Activated naive CD4-positive, alpha-beta T cell treated with anti-CD3 and anti-CD28 coated beads, Interleukin-2, amount 50 U/mL, for 24 hours (primary cell): Measurements from ENCODE around the gene TCAP.
A peak's percentile ranks its signal among the peaks of the same experiment; 100 is the strongest.

Experiments
- H3K27ac Mint-ChIP-seq: one replicate; pipeline ENCODE4 v1.8.0; 2021; ENCODE audit warnings: mild to moderate bottlenecking, mixed read lengths
- H3K27me3 Mint-ChIP-seq: one replicate; pipeline ENCODE4 v1.8.0; 2021; ENCODE audit warnings: mixed read lengths
- H3K36me3 Mint-ChIP-seq: one replicate; pipeline ENCODE4 v1.8.0; 2021; ENCODE audit warnings: mixed read lengths
- H3K4me1 Mint-ChIP-seq: one replicate; pipeline ENCODE4 v1.8.0; 2021; ENCODE audit warnings: mixed read lengths
- H3K4me3 Mint-ChIP-seq: one replicate; pipeline ENCODE4 v1.8.0; 2021; ENCODE audit warnings: mild to moderate bottlenecking, mixed read lengths
- H3K9me3 Mint-ChIP-seq: one replicate; pipeline ENCODE4 v1.8.0; 2021; ENCODE audit warnings: mixed read lengths

TCAP gene

DNA sequence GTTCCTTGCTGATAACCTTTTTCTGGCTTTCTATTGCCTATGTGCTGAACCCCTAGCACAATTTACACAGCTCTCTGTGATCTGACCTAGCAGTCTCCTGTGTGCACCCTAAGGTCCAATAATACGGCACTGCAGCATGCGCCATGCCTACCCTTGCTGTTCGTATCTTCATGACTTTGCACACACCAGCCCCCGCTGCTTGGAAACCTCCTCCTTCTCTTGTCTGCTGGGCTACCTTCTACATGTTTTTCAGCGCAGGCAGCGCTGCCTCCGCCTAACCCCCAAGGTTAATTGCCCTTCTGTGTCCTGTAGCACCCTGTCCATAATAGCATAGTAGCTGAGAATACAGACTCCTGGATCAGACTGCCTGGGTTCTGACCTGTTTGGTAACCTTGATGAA is 26.8 kb upstream of the TCAP start:
- Mint-ChIP-seq H3K27me3 (no peaks in the 10 kb centered on the region), H3K36me3 (peaks cover 4% of the 10 kb centered on the region), H3K4me1 (peaks cover 71% of the 10 kb centered on the region), H3K9me3 (no peaks in the 10 kb centered on the region), H3K4me3 (peak overlapping the region; percentile 98), H3K27ac (peak overlapping the region; percentile 96)

DNA sequence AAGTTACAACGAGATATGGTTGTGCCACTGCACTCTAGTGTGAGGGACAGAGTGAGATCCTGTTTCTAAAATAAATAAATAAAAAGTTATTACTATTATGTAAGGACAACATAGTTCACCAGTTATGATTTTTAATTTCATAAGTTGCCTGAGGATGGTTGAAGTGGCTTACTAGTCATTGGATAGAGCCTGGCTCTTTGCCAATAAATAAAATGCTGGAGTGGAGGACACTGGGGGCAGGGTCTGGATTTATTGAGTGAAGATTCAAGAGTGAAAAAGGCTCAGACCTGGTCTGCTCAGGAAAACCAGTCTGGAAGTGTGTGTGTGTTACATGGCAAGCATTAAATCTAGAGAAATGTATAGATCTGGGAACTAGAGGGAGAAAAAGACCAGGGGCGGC is 26.1 kb upstream of the TCAP start:
- H3K9me3 Mint-ChIP-seq = no peaks in the 10 kb centered on the region
- H3K27ac Mint-ChIP-seq = no peak overlapping the region
- H3K4me3 Mint-ChIP-seq = peak overlapping the region; percentile 98

DNA sequence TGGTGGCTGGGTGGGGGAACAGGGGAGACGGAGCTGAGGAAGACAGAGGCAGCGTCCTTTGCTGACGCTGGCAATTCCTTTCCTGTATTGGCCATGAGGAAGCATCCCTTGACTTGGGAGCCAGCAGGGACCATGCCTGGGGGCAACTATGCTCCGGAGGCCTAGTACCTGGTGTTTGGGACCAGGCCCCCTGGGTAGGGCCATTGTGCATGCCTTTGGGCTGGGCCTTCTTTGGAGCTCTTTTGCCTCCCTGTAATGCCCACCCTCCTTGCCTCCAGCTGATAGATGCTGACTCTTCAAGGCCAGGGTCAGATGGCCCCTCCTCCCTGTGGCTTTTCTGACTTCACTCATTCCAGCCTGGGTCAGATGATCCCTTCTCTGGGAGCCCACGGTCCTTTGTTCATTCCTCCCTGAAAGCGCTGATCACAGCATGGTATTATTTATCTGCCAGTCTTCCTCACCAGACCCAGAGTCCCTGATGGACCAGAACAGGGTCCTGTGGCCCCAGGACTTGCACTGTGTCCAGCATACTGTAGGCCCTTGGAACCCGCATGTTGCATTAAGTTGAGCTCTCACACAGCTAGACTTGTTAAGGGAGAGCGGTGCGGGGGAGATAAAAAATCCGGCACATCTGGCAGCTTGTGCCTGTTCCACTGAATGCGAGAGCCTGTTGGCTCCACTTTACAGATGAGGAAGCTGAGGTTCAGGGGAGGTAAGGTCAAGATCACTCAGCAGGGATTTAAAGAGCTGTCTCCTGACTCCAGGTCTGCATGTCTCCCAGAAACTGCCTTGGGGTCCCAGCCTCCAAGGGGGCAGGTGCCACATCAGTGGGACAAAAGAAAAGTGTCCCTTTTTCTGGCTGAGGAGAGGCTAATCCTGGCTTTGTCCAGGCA is 25.3 kb upstream of the TCAP start:
- Mint-ChIP-seq H3K4me3 (peak overlapping the region; percentile 98), H3K36me3 (peaks cover 4% of the 10 kb centered on the region), H3K27me3 (no peaks in the 10 kb centered on the region), H3K27ac (no peak overlapping the region), H3K4me1 (peaks cover 80% of the 10 kb centered on the region), H3K9me3 (no peaks in the 10 kb centered on the region)

More for the DNA sequence above, 26.1 kb upstream of the TCAP start:
- Mint-ChIP-seq H3K27me3 (no peaks in the 10 kb centered on the region), H3K36me3 (peaks cover 4% of the 10 kb centered on the region), H3K4me1 (peaks cover 78% of the 10 kb centered on the region)

DNA sequence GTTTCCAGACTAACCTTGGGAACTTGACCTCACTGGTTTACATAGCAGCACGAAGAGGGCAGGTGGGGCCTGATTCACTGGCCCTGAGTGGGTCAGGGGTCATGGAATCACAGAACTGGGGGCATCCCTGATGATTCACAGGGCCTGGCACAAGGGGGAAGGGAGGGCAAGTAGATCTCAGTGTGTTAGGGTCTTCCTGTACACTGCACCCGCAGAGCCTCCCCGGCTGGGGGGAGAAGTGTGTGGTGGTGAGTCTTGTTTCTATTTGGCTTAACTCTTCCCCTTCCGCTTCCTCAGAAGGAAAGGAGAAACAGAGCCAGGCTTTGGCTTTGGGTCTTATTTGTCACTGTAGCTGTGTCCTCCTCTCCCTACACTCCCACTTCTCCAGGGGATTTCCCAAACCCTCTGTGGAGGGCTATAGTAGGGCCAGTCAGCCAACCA is 24.5 kb upstream of the TCAP start:
- H3K27ac Mint-ChIP-seq = no peak overlapping the region
- H3K4me1 Mint-ChIP-seq = peaks cover 88% of the 10 kb centered on the region
- H3K4me3 Mint-ChIP-seq = no peak overlapping the region
- peaks cover 4% of the 10 kb centered on the region for H3K36me3 Mint-ChIP-seq
- no peaks in the 10 kb centered on the region for H3K9me3 Mint-ChIP-seq
- no peaks in the 10 kb centered on the region for H3K27me3 Mint-ChIP-seq

DNA sequence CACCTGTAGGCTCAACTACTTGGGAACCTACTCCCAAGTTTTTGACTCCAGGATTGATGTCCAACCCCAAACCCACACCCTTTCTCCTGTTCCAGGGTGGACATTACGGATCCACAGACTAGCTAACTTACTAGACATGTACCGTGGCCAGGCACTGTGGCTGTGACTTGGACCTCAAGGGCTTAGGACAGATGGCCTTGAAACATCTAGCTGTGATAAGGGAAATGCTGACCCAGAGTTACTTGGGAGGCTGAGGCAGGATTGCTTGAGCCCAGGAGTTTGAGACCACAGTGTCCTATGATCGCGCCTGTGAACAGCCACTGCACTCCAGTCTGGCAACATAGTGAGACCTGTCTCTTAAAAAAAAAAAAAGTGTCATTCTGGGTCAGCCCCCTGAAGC is 24.1 kb upstream of the TCAP start:
- Mint-ChIP-seq H3K27ac (no peak overlapping the region), H3K4me1 (peaks cover 88% of the 10 kb centered on the region), H3K36me3 (peaks cover 4% of the 10 kb centered on the region), H3K4me3 (no peak overlapping the region), H3K9me3 (no peaks in the 10 kb centered on the region), H3K27me3 (no peaks in the 10 kb centered on the region)

DNA sequence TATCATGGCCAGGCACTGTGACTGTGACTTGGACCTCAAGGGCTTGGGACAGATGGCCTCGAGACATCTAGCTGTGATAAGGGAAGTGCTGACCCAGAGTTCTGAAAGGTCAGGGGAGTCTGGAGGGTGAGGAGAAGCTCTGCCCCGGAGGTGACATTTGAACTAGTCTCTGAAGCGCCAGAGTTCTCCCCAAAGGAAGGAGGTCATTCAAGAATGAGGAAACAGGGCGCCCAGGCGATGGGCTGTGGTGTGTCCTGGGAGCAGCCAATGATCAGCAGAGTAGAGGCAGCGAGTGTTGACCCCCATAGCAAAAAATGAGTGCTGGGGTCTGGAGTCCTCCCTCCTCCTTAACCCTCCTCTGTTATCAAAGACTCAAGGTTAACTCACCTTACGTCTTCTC is 23.3 kb upstream of the TCAP start:
- peak overlapping the region; percentile 59 for H3K27ac Mint-ChIP-seq
- peaks cover 82% of the 10 kb centered on the region for H3K4me1 Mint-ChIP-seq
- no peaks in the 10 kb centered on the region for H3K27me3 Mint-ChIP-seq
- H3K36me3 Mint-ChIP-seq = peaks cover 4% of the 10 kb centered on the region
- H3K4me3 Mint-ChIP-seq = no peak overlapping the region
- H3K9me3 Mint-ChIP-seq = no peaks in the 10 kb centered on the region

DNA sequence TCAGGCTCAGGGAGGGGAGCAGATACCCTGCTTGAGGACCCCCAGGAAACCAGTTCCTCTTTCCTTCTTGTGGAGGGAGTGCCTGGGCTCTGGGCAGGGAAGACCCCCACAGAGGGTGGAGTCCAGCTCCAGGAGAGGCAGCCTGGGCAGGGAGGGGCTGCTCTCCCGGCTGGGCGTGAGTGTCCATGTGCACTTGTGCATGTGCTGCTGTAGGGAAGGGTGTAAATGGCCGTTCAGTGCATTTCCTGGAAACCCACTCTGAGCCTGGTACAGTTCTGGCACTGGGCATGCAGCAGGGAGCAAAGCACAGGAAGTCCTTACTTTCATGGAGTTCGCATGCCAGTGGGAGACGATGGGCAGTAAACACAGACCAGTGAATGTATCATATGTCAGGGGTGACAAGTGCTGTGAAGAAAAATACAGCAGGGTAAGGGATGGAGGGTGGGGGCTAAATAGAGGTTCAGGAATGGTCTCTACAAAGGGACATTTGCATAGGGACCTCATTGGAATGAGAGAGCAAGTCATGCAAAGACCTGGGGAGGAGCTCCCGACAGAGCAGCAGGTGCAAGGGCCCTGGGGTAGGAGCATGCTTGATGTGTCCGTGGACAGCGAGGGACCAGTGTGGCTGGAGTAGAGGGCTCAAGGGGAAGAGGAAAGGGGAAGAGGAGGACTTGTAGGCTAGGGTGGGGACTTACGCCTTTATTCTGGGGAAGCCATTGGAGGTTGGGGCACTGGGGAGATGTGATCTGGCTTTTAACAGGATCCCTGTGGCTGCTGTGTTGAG is 22.7 kb upstream of the TCAP start:
- Mint-ChIP-seq H3K4me1 (peaks cover 81% of the 10 kb centered on the region), H3K4me3 (peak overlapping the region; percentile 16), H3K27me3 (no peaks in the 10 kb centered on the region), H3K36me3 (peaks cover 4% of the 10 kb centered on the region), H3K9me3 (no peaks in the 10 kb centered on the region), H3K27ac (peak overlapping the region; percentile 69)

DNA sequence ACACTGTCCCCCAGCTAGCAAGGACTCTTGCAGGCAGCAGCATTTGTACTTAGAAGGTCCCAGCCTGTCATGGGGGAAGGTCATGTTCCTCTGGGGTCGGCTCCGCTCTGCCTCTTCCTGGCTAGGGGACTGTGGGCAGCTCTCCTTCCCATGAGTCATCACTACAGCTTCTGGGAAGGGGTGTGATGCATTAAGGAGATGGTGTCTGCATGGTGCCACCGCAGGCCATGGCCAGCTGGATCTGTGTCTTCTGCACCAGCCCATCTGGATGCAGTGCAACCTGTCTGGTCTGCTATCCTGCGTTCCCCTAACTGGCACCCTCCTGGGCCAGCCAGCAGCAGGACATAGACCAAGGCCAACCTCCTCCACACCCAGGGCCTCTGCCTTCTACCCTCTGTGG is 21.9 kb upstream of the TCAP start:
- Mint-ChIP-seq H3K4me3 (peak overlapping the region; percentile 16), H3K36me3 (peaks cover 2% of the 10 kb centered on the region), H3K9me3 (no peaks in the 10 kb centered on the region), H3K27ac (no peak overlapping the region), H3K4me1 (peaks cover 73% of the 10 kb centered on the region), H3K27me3 (no peaks in the 10 kb centered on the region)

DNA sequence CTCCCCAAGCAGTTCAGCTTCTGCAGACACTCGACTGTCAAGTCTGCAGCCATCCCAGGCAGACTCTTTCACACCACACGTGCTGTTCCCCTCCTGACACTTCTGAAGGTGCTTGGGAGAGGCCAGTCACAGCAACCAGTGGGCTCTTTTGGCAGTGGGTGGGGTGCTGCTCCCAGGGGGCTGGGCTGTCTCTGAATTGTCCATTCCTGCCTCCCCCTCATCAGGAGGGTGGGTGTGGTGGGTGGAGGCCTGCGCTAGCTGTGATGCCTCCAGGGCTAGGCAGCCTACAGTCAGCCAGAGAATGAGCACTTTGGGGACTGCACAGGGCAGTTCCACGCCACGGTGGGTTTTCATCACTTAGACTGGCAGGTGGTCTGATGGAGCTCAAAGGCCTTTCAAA is 17.9 kb upstream of the TCAP start:
- Mint-ChIP-seq H3K27ac (no peak overlapping the region), H3K9me3 (no peaks in the 10 kb centered on the region), H3K27me3 (no peaks in the 10 kb centered on the region), H3K36me3 (no peaks in the 10 kb centered on the region), H3K4me3 (no peak overlapping the region), H3K4me1 (peaks cover 65% of the 10 kb centered on the region)

DNA sequence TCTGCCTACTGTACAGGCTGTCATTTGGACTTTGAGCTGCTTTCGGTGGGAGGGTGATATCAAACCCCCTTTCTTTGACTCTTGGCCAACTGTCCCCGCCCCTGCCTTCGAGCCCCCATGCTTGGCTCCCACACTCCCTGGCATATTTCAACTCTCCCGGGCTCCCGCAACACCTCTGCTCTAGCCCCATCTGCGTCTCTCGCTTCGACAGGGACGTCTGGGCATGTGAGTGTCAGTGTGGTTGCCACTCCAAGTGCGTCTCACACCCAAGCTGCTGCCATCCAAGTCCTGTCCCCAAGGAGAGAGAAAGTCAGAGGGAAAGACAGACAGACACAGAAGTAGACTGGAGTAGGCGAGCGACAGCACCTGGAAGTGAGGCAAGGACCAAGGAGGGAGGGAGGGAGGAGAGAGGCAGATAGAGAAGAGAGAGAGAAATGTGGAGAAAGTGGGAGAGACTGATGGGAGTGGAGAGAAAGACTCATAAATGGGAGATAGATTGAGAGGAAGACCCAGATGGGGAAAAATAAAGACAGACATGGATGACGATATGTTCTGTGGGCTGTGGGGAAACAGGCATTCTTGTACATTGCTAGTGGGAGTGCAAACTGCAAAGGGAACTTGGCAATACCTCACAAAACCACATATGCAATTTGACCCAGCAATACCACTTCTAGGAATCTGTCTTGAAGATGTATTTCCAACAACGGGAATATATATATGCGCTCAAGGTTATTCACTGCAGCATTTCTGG is 16.4 kb upstream of the TCAP start:
- no peaks in the 10 kb centered on the region for H3K9me3 Mint-ChIP-seq
- peak overlapping the region; percentile 63 for H3K27ac Mint-ChIP-seq
- H3K4me3 Mint-ChIP-seq = no peak overlapping the region
- H3K4me1 Mint-ChIP-seq = peaks cover 58% of the 10 kb centered on the region
- H3K36me3 Mint-ChIP-seq = no peaks in the 10 kb centered on the region
- no peaks in the 10 kb centered on the region for H3K27me3 Mint-ChIP-seq

DNA sequence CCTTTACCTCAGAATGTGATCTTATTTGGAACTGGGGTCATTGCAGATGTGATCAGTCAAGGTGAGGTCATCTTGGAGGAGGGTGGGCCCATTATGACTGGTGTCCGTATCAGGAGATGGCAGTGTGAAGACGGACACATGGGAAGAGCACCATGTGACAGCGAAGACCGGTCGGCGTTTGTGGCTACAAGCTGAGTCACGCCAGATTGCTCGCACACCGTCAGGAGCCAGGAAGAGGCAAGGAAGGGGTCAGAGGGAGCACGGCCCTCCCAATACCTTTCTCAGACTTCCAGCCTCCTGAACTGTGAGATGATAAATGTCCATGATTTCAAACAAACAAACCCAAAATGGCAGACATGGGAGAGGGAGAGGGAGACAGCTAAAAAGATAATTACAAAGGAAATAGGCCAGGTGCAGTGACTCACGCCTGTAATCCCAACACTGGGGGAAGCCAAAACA is 15.0 kb upstream of the TCAP start:
- Mint-ChIP-seq H3K4me3 (no peak overlapping the region), H3K4me1 (peaks cover 56% of the 10 kb centered on the region), H3K36me3 (no peaks in the 10 kb centered on the region), H3K27me3 (no peaks in the 10 kb centered on the region), H3K27ac (no peak overlapping the region), H3K9me3 (no peaks in the 10 kb centered on the region)

DNA sequence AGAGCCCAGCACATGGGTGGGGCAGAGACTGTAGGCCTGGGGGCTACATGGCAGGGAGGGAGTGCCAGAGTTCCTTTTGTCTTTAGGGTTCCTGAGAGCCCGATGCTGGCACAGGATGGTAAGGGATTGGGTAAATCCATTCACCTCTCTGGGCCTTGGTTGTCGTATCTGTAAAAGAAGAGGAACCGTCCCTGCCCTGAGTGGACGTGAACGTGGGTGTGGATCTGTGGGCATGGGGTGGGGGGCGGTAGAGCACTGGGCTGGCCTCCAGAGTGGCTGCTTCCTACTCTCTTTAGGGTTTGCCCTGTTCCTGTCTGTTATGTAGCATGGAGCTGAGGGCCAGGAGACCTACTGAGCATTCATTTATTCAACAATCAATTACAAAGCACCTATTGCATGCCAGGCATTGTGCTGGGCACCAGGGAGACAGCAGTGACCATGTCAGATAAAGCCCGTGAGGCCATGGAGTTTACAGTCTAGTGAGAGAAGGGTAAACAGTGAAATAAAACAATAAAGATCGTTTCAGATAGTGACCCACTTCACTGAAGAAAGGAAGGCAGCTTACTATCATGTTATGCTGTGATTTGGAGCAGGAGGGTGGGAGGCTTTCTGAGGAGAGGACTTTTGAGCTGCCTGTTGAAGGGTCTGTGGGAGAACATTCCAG is 13.1 kb upstream of the TCAP start:
- Mint-ChIP-seq H3K27ac (peak overlapping the region; percentile 68), H3K4me3 (no peak overlapping the region), H3K9me3 (no peaks in the 10 kb centered on the region), H3K27me3 (no peaks in the 10 kb centered on the region), H3K36me3 (no peaks in the 10 kb centered on the region), H3K4me1 (peaks cover 59% of the 10 kb centered on the region)

DNA sequence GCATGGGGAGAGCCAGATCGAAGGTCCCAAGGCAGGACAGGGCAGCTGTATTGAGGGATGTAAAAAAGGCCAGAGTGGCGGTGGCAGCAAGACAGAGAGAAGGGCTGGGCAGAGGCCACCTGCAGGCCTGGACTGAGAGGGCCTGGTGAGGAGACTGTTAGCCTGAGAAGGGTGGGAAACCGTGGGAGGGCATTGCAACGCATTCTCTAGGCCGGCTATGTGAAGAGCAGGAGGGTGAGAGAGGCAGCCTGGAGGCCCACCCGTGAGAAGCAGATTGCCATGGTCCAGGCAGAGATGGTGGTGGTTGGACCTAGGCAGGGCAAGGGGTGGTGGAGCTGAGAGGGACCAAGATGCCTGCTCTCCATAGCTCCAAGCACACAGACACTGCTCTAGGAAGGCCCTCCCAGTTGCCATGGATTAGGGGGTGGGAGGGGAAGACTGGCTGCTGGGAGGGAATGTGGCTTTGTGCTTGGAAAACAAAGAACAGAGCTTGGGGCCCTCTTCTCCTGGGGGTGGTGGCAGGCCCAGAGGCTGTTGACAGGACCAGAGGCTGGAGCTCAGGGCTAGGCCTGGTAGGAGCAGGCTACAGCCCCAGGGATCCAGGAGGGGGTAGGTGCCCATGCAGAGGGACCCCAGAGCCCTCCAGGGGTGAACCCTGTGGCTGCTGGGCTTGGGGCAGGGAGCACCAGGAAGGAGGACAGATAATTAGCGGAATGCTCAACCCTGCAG is 12.4 kb upstream of the TCAP start:
- H3K27ac Mint-ChIP-seq = peak overlapping the region; percentile 68
- H3K4me1 Mint-ChIP-seq = peaks cover 60% of the 10 kb centered on the region
- no peaks in the 10 kb centered on the region for H3K9me3 Mint-ChIP-seq
- no peaks in the 10 kb centered on the region for H3K27me3 Mint-ChIP-seq
- H3K4me3 Mint-ChIP-seq = no peak overlapping the region
- no peaks in the 10 kb centered on the region for H3K36me3 Mint-ChIP-seq

DNA sequence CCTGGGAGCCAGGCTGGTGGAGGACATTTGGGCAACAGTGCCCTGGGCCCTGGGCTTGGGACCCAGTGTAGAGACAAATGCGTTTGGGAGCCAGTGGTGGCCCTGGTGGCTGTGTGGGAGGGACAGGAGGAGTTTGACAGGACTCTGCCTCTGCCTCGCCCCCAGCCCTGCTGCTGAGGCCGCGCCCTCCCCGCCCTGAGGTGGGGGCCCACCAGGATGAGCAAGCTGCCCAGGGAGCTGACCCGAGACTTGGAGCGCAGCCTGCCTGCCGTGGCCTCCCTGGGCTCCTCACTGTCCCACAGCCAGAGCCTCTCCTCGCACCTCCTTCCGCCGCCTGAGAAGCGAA is 11.9 kb upstream of the TCAP start:
- Mint-ChIP-seq H3K4me1 (peaks cover 65% of the 10 kb centered on the region), H3K4me3 (no peak overlapping the region)

More for the DNA sequence above, 11.9 kb upstream of the TCAP start:
- Mint-ChIP-seq H3K27me3 (no peaks in the 10 kb centered on the region), H3K9me3 (no peaks in the 10 kb centered on the region), H3K27ac (no peak overlapping the region), H3K36me3 (no peaks in the 10 kb centered on the region)
